Measurements from ENCODE around the gene CFL2. TPM values are rescaled to one million over a fixed set of nuclear protein-coding genes. Genes with fewer than 3 reads are reported as not detected.
A peak's percentile ranks its signal among the peaks of the same experiment; 100 is the strongest.

CFL2 gene
- total and polyA plus RNA-seq, 2 of the 13 experiments (the other 11 are each of a cell fraction or from before 2014, with no cell fraction given) = 114 to 158 TPM

DNA sequence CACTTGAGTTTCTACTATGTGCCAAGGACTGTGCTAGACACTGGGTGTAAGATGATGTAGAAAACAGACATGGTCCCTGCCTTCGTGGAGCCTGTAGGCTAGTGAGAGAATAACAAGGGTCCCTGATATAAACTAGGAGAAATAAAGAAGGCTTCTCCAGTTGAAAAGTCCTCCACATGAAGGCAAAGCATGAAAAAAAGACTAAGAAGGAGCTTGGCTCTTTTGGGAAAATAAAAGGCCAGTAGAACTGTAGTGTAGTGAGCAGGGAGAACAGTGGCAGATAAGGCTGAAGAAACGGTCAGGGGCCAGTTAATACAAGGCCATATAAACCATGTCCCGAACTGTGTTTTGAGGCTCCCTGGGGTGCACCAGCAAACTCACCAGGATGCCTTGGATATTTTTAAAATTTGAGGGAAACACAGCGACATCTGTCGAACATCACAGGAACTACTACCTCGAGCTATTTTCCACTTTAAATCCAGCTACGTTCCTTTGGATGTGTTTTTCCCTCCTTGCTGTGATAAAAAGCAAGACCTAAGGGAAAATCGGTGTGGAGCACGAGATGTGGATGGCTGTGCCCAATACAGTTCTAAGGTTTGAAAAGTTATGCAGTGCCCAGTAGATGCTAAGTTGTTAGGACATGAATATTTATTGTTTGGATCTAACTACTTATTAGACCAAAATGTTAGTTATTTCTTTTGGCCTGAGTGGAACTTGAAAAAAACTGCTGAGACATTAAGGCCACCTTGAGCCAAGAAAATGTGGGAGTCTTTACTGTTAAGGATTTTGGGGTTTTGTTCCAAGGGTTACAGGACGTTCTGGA, 8.5 kb upstream of the CFL2 start (continued):
- TF ChIP-seq, protein P1, sequence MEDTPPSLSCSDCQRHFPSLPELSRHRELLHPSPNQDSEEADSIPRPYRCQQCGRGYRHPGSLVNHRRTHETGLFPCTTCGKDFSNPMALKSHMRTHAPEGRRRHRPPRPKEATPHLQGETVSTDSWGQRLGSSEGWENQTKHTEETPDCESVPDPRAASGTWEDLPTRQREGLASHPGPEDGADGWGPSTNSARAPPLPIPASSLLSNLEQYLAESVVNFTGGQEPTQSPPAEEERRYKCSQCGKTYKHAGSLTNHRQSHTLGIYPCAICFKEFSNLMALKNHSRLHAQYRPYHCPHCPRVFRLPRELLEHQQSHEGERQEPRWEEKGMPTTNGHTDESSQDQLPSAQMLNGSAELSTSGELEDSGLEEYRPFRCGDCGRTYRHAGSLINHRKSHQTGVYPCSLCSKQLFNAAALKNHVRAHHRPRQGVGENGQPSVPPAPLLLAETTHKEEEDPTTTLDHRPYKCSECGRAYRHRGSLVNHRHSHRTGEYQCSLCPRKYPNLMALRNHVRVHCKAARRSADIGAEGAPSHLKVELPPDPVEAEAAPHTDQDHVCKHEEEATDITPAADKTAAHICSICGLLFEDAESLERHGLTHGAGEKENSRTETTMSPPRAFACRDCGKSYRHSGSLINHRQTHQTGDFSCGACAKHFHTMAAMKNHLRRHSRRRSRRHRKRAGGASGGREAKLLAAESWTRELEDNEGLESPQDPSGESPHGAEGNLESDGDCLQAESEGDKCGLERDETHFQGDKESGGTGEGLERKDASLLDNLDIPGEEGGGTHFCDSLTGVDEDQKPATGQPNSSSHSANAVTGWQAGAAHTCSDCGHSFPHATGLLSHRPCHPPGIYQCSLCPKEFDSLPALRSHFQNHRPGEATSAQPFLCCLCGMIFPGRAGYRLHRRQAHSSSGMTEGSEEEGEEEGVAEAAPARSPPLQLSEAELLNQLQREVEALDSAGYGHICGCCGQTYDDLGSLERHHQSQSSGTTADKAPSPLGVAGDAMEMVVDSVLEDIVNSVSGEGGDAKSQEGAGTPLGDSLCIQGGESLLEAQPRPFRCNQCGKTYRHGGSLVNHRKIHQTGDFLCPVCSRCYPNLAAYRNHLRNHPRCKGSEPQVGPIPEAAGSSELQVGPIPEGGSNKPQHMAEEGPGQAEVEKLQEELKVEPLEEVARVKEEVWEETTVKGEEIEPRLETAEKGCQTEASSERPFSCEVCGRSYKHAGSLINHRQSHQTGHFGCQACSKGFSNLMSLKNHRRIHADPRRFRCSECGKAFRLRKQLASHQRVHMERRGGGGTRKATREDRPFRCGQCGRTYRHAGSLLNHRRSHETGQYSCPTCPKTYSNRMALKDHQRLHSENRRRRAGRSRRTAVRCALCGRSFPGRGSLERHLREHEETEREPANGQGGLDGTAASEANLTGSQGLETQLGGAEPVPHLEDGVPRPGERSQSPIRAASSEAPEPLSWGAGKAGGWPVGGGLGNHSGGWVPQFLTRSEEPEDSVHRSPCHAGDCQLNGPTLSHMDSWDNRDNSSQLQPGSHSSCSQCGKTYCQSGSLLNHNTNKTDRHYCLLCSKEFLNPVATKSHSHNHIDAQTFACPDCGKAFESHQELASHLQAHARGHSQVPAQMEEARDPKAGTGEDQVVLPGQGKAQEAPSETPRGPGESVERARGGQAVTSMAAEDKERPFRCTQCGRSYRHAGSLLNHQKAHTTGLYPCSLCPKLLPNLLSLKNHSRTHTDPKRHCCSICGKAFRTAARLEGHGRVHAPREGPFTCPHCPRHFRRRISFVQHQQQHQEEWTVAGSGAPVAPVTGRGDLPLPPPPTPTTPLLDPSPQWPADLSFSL (CRISPR knock-in tag; IDR thresholded peaks at IDR 0.05) = no peak
- TF ChIP-seq, protein P2, sequence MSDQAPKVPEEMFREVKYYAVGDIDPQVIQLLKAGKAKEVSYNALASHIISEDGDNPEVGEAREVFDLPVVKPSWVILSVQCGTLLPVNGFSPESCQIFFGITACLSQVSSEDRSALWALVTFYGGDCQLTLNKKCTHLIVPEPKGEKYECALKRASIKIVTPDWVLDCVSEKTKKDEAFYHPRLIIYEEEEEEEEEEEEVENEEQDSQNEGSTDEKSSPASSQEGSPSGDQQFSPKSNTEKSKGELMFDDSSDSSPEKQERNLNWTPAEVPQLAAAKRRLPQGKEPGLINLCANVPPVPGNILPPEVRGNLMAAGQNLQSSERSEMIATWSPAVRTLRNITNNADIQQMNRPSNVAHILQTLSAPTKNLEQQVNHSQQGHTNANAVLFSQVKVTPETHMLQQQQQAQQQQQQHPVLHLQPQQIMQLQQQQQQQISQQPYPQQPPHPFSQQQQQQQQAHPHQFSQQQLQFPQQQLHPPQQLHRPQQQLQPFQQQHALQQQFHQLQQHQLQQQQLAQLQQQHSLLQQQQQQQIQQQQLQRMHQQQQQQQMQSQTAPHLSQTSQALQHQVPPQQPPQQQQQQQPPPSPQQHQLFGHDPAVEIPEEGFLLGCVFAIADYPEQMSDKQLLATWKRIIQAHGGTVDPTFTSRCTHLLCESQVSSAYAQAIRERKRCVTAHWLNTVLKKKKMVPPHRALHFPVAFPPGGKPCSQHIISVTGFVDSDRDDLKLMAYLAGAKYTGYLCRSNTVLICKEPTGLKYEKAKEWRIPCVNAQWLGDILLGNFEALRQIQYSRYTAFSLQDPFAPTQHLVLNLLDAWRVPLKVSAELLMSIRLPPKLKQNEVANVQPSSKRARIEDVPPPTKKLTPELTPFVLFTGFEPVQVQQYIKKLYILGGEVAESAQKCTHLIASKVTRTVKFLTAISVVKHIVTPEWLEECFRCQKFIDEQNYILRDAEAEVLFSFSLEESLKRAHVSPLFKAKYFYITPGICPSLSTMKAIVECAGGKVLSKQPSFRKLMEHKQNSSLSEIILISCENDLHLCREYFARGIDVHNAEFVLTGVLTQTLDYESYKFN (CRISPR knock-in tag; conservative IDR thresholded peaks at IDR 0.05) = no peak; the same call in 1 of the 2 replicates
- no peak for TF ChIP-seq EED (CRISPR knock-in tag; IDR thresholded peaks at IDR 0.05)
- TF ChIP-seq ARNT2 (CRISPR knock-in tag; IDR thresholded peaks at IDR 0.05; ENCODE audit: low read depth) = no peak
- no peak for TF ChIP-seq ZNF549 (CRISPR knock-in tag; IDR thresholded peaks at IDR 0.05)
- TF ChIP-seq ZNF777 (CRISPR knock-in tag; IDR thresholded peaks at IDR 0.05) = no peak
- TF ChIP-seq ZSCAN22 (CRISPR knock-in tag; IDR thresholded peaks at IDR 0.05) = no peak
- no peak; the same call in 1 of the 2 replicates for TF ChIP-seq SOX5 (CRISPR knock-in tag; IDR thresholded peaks at IDR 0.05; ENCODE audit: borderline replicate concordance)
- TF ChIP-seq, protein P3, sequence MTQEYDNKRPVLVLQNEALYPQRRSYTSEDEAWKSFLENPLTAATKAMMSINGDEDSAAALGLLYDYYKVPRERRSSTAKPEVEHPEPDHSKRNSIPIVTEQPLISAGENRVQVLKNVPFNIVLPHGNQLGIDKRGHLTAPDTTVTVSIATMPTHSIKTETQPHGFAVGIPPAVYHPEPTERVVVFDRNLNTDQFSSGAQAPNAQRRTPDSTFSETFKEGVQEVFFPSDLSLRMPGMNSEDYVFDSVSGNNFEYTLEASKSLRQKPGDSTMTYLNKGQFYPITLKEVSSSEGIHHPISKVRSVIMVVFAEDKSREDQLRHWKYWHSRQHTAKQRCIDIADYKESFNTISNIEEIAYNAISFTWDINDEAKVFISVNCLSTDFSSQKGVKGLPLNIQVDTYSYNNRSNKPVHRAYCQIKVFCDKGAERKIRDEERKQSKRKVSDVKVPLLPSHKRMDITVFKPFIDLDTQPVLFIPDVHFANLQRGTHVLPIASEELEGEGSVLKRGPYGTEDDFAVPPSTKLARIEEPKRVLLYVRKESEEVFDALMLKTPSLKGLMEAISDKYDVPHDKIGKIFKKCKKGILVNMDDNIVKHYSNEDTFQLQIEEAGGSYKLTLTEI (CRISPR knock-in tag; conservative IDR thresholded peaks at IDR 0.05) = no peak
- TF ChIP-seq MIXL1 (CRISPR knock-in tag; IDR thresholded peaks at IDR 0.05) = peak; percentile 81; the same call in 1 of the 2 replicates
- no peak for TF ChIP-seq HIVEP1 (CRISPR knock-in tag; IDR thresholded peaks at IDR 0.05)
- TF ChIP-seq ZMYM4 (CRISPR knock-in tag; IDR thresholded peaks at IDR 0.05) = peak; percentile 67
- TF ChIP-seq, protein P4, sequence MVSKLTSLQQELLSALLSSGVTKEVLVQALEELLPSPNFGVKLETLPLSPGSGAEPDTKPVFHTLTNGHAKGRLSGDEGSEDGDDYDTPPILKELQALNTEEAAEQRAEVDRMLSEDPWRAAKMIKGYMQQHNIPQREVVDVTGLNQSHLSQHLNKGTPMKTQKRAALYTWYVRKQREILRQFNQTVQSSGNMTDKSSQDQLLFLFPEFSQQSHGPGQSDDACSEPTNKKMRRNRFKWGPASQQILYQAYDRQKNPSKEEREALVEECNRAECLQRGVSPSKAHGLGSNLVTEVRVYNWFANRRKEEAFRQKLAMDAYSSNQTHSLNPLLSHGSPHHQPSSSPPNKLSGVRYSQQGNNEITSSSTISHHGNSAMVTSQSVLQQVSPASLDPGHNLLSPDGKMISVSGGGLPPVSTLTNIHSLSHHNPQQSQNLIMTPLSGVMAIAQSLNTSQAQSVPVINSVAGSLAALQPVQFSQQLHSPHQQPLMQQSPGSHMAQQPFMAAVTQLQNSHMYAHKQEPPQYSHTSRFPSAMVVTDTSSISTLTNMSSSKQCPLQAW (CRISPR knock-in tag; IDR thresholded peaks at IDR 0.05) = no peak; the same call in 1 of the 2 replicates
- TF ChIP-seq ZNF616 (CRISPR knock-in tag; IDR thresholded peaks at IDR 0.05; ENCODE audit: low read depth) = no peak
- TF ChIP-seq, protein P5, sequence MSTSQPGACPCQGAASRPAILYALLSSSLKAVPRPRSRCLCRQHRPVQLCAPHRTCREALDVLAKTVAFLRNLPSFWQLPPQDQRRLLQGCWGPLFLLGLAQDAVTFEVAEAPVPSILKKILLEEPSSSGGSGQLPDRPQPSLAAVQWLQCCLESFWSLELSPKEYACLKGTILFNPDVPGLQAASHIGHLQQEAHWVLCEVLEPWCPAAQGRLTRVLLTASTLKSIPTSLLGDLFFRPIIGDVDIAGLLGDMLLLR (CRISPR knock-in tag; IDR thresholded peaks at IDR 0.05) = no peak

Data from HepG2 (cell line).